NK-92 (cell line): ENCODE data around the gene PLA2G2F.

Source experiments
- DNase-seq: peaks from one replicate; lab custom pipeline; 2025; ENCODE audit not compliant: unreplicated experiment; lab: John Stamatoyannopoulos, UW

Gene PLA2G2F

DNA sequence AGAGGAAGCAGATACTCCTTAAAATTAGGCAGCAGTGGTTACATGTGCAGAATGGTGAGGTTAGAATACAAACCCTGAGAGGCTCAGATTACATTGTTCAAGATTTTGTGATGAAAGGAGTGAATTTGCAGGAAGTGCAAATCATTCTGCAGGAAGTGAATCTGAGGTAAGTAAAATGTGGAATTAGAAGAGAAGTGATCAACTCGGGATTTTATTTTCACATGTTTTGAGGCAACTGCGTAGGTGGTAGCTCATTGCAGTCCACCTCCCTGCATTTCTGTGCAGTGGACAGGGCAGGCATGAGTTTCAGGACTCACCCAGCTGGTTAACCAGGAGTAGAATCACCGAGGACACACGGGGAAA, 49.3 kb downstream of the PLA2G2F start:
- DNase-seq: no peak

DNA sequence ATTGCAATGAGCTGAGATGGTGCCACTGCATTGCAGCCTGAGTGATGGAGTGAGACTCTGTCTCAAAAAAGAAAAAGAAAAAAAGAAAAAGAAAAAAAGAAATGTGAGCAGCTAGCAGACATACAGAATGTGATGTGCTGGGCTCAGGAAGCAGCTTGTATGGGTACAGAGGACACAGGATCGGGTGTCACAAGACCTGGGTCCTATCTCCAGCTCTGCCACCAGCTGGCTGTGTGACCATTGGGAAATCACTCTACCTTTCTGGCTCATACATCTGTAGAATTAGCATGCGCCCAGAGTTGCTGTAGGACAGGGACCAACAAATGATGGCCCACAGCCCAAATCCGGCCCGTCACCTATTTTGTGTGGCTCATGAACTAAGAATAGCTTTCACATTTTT, 50.5 kb downstream of the PLA2G2F start:
- DNase-seq: no peak

DNA sequence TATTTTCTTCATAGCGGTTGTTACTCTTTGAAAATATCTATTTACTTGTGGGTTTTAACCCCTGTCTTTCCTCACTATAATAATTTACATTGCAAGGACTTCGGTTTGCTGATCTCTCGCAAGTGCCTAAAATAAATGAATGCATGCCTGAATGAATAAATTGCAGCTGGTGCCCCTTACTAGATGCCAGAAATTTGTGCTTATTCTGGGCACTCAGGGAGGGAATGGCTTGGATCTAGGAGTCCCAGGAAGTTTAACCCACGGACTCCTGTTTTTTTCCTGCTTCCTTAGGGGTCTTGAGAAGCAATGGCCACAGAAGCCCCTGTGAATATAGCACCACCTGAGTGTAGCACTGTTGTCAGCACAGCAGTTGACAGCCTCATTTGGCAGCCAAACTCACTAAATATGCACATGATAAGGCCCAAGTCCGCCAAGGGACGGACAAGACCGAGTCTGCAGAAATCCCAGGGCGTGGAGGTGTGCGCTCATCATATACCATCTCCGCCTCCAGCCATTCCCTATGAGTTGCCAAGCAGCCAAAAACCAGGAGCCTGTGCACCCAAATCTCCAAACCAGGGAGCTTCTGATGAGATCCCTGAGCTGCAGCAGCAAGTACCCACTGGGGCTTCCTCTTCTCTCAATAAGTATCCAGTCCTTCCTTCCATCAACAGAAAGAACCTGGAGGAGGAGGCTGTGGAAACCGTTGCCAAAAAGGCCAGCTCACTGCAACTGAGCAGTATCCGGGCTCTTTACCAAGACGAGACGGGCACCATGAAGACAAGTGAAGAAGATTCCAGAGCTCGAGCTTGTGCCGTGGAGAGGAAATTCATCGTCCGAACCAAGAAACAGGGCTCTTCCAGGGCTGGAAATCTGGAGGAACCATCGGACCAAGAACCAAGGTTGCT, 51.4 kb downstream of the PLA2G2F start:
- DNase-seq: no peak

DNA sequence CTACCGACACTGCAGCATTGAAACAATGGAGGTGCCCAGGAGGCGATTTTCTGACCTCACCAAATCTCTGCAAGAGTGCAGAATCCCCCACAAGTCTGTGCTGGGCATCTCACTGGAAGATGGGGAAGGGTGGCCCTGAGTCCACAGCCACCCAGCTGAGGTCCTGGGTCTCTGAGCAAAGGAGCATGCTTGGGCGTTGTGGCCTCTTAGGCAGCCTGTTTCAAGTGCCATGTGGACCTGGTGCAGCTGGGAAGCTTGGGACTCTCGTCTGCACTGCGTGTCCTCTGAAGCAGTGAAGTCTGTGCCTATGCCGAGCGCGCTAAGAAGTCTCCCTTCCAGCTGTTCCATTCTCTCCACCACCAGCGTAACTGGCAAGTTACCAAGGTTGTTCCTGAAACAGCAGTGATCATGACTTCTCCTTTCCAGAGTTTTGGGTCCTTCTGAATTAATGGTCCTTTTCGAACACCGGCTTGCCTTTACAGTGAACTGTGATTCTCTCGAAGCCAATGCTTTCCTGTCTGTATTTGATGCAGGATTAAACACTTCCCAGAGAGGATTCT, 52.2 kb downstream of the PLA2G2F start:
- no peak for DNase-seq

DNA sequence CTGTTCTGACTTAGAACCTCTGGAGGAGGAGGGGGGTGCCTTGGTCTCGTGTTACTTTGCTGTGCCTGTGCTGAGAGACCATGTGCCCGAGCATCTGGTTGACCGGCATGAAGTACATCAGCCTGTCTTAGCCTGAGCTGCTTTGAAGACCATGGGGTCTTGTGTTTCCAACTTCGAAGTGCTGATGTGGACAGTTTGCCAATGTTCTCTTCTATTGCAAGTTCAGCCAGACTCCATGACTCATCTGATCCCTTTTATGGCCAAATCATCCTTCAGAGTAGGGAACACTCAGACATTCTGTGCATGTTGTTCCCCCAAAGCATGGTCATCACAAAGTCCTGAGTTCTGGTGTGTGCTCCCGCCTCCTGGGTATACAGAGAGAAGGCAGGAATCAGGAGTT, 53.2 kb downstream of the PLA2G2F start:
- no peak for DNase-seq

DNA sequence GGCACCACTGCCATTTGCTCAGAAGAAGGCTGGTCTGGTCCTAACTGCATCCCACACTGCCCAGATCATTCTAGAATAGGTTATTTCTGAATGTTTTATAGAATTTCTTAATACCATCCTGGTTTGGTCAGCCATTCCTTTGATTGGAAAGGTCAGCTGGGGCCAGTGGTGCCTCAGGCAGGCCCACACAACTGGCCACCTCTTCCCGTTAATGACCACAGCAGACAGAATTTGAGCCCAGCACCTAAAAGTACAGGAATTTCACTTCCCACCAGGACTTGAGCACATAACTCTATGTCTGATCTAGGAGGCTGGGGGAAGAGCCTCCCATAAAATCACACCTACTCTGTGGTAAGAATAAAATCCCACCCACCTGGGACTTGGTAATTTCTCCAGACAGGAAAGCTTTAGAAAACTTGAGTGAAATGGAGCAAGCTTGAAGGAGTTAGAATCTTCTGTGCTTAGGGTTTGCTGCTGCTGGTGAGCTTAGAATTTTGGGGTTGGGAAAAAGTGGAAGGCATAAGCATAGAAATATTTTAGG, 53.8 kb downstream of the PLA2G2F start:
- no peak for DNase-seq

DNA sequence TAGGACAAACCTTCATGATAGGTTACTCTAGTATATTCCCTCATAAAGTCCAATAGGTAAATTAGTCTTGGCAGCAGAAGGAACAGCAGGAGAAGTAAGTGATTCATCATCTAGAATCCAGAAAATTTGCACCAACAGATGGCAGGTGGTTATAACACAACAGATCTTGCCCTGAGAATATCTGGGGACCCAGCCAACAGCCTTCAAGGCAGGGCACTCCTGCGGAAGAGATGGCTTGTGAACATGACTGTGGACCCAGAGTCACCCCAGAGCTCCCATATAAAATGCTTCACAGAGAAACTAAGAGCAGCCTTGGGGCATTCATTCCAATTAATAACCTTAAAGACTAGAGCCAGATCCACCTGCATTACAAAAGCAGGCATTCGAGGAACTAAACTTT, 55.1 kb downstream of the PLA2G2F start:
- DNase-seq: no peak

DNA sequence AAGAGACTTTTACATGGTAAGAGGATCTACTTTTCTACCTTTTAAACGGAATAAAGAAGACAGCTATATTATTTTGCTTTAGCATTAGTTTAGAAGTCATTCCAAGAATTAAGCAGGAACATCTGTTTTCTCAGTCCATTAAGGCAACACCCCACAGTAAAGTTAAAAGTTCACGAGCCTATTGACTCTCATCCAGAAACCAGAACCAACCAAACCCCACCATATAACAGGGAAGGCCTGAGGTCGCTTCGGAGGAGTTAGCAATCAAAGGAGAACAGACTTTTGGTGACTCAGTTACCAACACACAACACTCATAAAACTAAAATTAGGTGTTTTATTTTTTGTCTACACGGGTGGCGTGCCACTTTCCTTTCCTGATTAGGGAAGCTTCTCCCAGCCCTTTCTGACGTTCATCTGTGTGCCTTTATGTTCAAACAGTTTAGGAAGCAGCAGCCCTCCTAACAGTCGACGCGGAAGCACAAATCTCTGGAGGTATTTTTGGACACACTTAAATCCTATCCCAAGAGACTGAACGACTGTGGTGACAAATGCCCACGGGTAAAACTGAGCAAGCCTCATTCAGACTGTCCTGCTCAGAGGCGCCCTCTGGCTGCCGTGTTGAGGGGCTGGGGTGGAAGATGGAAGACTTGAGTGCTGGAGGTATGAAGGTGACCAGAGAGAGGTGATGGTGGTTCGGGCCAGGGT, 55.8 kb downstream of the PLA2G2F start:
- no peak for DNase-seq

DNA sequence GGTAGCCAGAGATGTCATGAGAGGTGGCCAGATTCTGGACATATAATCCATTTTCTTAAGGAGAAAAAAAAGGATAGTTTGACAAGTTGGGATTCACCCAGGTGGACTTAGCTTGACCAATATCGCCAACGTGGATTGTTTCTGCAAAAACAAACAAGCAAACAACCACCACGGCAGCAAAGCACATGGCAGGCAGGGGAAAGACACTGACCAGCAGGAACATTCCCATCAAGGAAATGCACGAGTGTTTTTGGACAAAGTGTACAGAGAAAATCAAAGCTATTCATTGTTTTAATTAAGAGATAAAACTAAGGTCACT, 56.3 kb downstream of the PLA2G2F start:
- no peak for DNase-seq

DNA sequence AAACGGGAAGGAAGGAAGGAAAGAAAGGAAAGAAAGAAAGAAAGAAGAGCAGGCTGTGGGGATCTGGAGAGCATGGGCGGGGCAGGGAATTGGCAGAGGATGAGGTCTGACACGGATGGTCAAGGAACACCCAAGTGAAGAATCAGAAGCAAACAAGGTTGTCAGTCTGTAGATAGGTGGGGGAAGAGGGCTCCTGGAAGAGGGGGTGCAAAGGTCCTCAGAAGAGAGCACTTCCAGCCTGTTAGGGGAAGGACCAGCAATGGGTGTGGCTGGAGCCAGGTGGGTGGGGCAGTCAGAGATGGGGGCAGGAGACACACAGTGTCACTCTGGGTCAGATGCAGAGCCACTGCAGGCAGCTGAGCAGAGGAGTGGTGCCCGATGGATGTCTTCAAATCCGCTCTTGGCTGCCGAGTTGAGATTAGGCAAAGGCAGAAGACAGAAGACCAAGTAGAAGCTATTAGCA, 58.2 kb downstream of the PLA2G2F start:
- DNase-seq: no peak

DNA sequence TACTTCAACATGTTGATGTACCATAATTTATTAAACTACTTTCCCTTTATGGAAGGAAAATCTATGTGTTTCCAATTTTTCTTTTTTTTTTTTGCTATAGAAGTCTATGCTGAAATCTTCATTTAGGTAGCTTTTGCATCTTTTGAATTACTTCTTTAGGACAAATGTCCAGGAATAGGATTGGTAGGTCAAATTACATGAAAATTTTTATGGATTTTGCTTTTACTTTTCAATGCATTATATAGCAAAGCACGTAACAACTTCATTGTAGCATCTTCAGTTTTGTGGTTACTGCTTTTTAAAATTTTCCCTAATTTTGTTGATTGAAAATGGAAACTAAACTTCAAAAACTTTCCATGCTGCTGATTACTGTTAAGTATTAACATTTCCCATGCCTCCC, 59.2 kb downstream of the PLA2G2F start:
- no peak for DNase-seq

DNA sequence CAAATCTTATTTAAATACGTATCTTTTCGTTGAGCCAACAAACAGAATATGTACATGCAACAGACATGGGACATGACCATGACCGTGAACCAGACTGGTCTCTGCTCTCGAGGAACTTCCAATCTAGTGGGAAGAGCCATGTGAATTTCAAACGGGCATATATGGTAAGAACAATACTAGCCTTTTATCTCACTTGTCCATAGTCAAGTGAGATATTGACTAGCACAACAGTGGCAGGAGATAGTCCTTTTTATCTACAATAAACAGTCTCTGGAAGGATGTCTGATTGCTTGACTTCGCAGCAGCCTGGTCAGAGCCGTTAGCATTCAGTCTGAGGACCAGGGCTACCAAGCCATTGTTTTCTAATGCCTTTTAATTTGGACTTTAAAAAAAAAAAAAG, 59.8 kb downstream of the PLA2G2F start:
- DNase-seq: no peak

DNA sequence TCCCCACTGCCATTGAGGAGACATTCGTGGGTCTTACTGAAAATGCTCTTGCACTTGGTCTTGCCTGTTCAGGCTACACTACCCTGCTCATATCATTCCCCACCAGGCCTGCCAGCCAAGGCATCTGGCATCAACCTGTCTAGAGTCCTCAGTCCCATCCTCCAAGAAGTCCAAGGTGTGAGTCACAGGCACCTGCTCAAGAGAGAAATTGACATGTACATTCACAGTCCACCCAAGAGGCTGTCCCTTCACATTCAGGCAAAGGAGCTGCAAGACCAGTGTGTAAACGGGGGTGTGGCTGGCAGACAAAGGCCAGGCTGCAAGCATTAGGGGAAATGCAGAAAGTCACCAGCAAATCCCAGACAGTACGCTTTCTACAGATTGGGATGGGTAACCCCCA, 60.3 kb downstream of the PLA2G2F start:
- DNase-seq: no peak

DNA sequence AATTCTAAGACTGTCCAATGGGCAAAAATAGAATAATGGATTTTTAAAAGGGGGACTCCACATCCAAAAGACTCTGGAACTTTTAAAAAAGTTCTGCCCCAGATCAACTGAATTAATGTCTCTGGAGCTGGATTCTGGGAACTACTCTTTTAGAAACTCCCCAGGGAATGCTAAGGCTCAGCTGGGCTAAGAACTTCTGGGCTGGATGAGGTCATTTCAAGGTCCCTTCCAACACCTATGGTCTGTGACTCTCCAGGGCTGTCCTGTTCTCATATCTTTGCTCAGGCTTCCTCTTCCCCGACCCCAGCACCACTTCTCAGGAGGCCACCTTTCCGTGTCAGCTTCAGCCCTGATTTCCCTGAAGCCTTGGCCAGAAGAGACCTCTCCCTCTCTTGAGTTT, 60.7 kb downstream of the PLA2G2F start:
- no peak for DNase-seq
